ENCODE data around the gene CFDP1.
A peak's percentile ranks its signal among the peaks of the same experiment; 100 is the strongest.
"Not testable (repeated sequence)": the region's sequence is repeated elsewhere in the genome, so short reads cannot be mapped to it uniquely, and the experiment has no call there.

The CFDP1 gene

GRCh38 chr16:75273054-75273925, 160.0 kb downstream of the CFDP1 start:
- H3K4me3 ChIP-seq (ENCODE audit: low read depth, low read length): no peak overlapping the region
- H3K36me3 ChIP-seq (ENCODE audit: control insufficient read depth, insufficient read depth, low read length): no peaks in the 10 kb centered on the region
- no peaks in the 10 kb centered on the region for H3K27me3 ChIP-seq (ENCODE audit: control insufficient read depth, insufficient read depth, low read length)

GRCh38 chr16:75272629-75273028, 160.7 kb downstream of the CFDP1 start:
- not testable (repeated sequence) for H3K4me3 ChIP-seq (ENCODE audit: low read depth, low read length); H3K9ac ChIP-seq (ENCODE audit: low read depth, low read length); H3K36me3 ChIP-seq (ENCODE audit: control insufficient read depth, insufficient read depth, low read length); H3K4me1 ChIP-seq (ENCODE audit: control insufficient read depth, insufficient read depth, low read length); H3K9me3 ChIP-seq (ENCODE audit: control insufficient read depth, insufficient read depth, low read length); H3K27me3 ChIP-seq (ENCODE audit: control insufficient read depth, insufficient read depth, low read length)

More at GRCh38 chr16:75273054-75273925, 160.0 kb downstream of the CFDP1 start:
- H3K9ac ChIP-seq (ENCODE audit: low read depth, low read length): no peak overlapping the region
- no peaks in the 10 kb centered on the region for H3K9me3 ChIP-seq (ENCODE audit: control insufficient read depth, insufficient read depth, low read length)
- H3K4me1 ChIP-seq (ENCODE audit: control insufficient read depth, insufficient read depth, low read length): no peaks in the 10 kb centered on the region

DNA sequence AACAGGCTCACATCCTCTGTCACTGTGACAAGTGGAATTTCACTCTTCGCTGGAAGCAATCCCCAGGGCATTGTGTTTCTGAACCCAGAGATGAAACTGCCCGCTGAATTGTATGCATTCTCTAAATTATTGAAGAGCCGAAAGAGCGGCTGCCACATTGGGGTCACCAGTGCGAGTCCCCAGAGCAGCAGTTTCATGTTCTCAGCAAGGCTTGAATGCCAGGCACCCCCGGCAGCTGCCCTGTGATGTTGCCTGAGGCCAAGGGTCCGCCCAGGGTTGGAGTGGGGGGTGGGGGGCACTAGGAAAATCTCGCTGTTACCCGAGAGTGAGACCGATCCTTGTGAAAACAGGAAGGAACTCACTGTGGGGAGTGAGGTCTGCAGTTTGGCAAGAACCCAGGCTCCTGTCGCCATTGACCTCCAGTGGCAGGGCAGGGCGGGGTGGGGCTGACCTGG, 161.2 kb downstream of the CFDP1 start:
- Histone ChIP-seq H3K27me3 (ENCODE audit: control insufficient read depth, insufficient read depth, low read length) (no peaks in the 10 kb centered on the region), H3K9ac (ENCODE audit: low read depth, low read length) (no peak overlapping the region), H3K4me1 (ENCODE audit: control insufficient read depth, insufficient read depth, low read length) (no peaks in the 10 kb centered on the region), H3K36me3 (ENCODE audit: control insufficient read depth, insufficient read depth, low read length) (no peaks in the 10 kb centered on the region), H3K4me3 (ENCODE audit: low read depth, low read length) (no peak overlapping the region), H3K9me3 (ENCODE audit: control insufficient read depth, insufficient read depth, low read length) (no peaks in the 10 kb centered on the region)

- H3K36me3 ChIP-seq (ENCODE audit: control insufficient read depth, insufficient read depth, low read length): no peaks in the 10 kb centered on the region
- H3K9ac ChIP-seq (ENCODE audit: low read depth, low read length): no peak overlapping the region
- H3K4me3 ChIP-seq (ENCODE audit: low read depth, low read length): no peak overlapping the region
- H3K27me3 ChIP-seq (ENCODE audit: control insufficient read depth, insufficient read depth, low read length): no peaks in the 10 kb centered on the region
- no peaks in the 10 kb centered on the region for H3K4me1 ChIP-seq (ENCODE audit: control insufficient read depth, insufficient read depth, low read length)
- no peaks in the 10 kb centered on the region for H3K9me3 ChIP-seq (ENCODE audit: control insufficient read depth, insufficient read depth, low read length)
These were observed 161.7 kb downstream of the CFDP1 start for GRCh38 chr16:75271441-75272096.

GRCh38 chr16:75269358-75269757, 163.9 kb downstream of the CFDP1 start:
- not testable (repeated sequence) for H3K4me3 ChIP-seq (ENCODE audit: low read depth, low read length); H3K9ac ChIP-seq (ENCODE audit: low read depth, low read length); H3K36me3 ChIP-seq (ENCODE audit: control insufficient read depth, insufficient read depth, low read length); H3K9me3 ChIP-seq (ENCODE audit: control insufficient read depth, insufficient read depth, low read length); H3K27me3 ChIP-seq (ENCODE audit: control insufficient read depth, insufficient read depth, low read length); H3K4me1 ChIP-seq (ENCODE audit: control insufficient read depth, insufficient read depth, low read length)

DNA sequence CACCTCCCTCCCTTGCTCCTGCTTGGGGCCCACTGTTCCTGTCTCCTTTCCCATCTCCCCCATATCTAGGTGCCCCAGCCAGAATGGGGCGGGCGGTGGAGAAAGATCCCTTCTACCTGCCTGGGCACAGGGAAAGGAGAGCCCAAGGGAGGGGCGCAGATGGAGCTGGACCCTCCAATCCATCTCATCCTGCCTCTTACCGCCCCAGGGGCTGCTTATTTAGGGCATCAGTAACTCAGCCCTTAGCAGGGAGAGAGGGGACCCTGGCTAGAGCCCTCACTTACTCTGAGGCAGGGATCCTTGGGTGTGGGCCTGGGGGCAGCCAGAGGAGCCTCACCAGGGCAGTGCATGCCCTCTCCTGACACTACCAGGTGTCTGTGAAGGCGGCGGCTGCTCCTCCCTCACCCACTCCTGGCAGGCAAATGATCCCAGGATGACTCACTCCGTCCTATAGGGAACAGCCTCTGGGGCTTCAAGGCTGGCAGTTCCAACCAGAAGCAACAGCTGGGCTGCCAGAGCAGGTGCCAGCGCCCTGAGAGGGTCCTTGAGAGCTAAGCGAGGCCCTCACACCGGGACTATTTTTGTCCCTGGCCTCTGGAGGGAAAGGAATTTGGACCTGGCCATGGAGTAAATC, 165.6 kb downstream of the CFDP1 start:
- Histone ChIP-seq H3K4me3 (ENCODE audit: low read depth, low read length) (no peak overlapping the region), H3K9me3 (ENCODE audit: control insufficient read depth, insufficient read depth, low read length) (no peaks in the 10 kb centered on the region), H3K9ac (ENCODE audit: low read depth, low read length) (no peak overlapping the region), H3K36me3 (ENCODE audit: control insufficient read depth, insufficient read depth, low read length) (peaks cover 3% of the 10 kb centered on the region), H3K27me3 (ENCODE audit: control insufficient read depth, insufficient read depth, low read length) (no peaks in the 10 kb centered on the region), H3K4me1 (ENCODE audit: control insufficient read depth, insufficient read depth, low read length) (peaks cover 6% of the 10 kb centered on the region)

DNA sequence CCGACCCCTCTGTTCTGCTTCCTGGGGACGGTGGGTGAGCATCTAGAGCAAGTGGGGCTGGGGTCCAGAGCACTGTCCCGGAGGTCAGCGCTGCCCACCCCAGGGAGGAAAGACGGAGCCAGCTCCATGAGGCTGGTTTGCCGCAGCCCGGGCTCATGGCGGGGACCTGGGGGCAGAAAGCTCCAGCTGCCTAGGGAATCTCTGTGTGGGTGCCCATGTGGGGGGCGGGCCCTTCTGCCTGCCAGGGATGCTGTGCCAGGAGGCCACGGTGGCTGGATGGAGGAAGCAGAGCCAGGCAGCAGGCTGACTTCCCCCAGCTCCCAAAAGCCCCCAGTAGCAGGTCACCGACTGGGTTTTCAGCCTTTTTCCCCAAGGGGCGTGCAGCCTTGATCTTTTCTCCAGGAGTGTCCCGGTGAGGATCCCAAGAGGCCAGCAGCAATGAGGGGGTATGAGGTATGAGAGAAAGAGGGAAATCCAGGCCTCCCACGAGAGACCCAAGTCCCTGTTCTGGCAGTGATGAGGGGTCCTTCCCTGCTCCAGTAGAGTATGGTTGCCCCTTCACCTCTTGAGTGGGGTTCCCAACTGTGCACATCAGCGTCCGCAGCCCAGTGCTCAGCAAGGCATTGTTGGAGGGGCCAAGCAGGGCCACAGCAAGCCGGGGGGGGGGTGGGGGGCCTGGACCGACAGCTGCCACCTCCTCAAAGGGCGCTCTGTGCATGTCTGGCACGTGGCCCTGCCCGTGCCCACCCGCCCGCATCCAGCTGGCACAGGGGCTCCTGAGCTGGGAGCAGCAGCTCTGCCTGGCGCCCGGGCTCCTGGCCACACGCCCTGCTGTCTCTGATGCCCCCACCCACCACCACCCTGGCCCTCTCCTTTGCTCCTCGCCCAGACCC, 166.3 kb downstream of the CFDP1 start:
- Histone ChIP-seq H3K9me3 (ENCODE audit: control insufficient read depth, insufficient read depth, low read length) (no peaks in the 10 kb centered on the region), H3K27me3 (ENCODE audit: control insufficient read depth, insufficient read depth, low read length) (no peaks in the 10 kb centered on the region), H3K4me3 (ENCODE audit: low read depth, low read length) (peak overlapping the region; percentile 76), H3K4me1 (ENCODE audit: control insufficient read depth, insufficient read depth, low read length) (peaks cover 6% of the 10 kb centered on the region), H3K36me3 (ENCODE audit: control insufficient read depth, insufficient read depth, low read length) (peaks cover 10% of the 10 kb centered on the region), H3K9ac (ENCODE audit: low read depth, low read length) (peak overlapping the region; percentile 73)

DNA sequence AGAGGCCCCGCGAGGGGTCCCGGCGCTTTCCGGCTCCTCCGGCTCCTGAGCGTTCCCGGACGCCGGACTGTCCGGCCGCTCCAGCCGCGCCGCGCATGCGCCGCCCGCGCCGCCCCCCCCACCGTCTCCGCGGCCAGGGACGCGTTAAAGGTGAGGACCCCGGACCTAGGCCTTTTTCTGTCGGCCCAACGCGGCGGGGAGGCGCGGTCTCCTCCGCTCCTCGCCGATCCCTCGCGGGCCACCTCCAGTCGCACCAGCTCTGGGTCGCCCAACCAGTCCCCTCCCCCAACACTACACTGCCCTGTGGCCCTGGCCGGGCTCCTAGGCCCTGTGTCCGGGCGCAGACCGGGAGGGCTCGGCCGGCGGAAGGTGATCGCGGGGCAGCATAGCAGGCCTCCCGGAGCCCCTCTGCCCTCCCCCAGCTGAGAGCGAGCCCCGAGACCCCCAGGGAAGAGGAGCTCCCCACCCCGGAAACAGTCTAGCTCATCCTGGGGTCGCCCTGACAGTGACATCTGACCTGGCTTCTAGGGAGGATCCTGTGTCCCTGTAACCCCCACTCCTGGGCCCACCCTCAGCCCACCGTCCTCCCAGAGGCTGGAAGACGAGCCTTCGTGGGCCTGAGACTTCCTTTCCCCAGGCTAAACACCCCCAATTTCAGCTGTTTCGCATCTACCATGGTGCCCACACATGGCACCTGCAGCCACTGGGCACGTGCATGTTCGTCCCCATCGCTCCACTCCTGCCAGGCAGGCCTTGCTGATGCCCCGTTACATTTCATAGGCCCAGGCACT, 167.2 kb downstream of the CFDP1 start:
- Histone ChIP-seq H3K9me3 (ENCODE audit: control insufficient read depth, insufficient read depth, low read length) (no peaks in the 10 kb centered on the region), H3K4me3 (ENCODE audit: low read depth, low read length) (peak overlapping the region; percentile 76), H3K9ac (ENCODE audit: low read depth, low read length) (peak overlapping the region; percentile 73), H3K36me3 (ENCODE audit: control insufficient read depth, insufficient read depth, low read length) (peaks cover 11% of the 10 kb centered on the region), H3K27me3 (ENCODE audit: control insufficient read depth, insufficient read depth, low read length) (no peaks in the 10 kb centered on the region), H3K4me1 (ENCODE audit: control insufficient read depth, insufficient read depth, low read length) (peaks cover 6% of the 10 kb centered on the region)

GRCh38 chr16:75264999-75265910, 168.0 kb downstream of the CFDP1 start:
- peaks cover 11% of the 10 kb centered on the region for H3K36me3 ChIP-seq (ENCODE audit: control insufficient read depth, insufficient read depth, low read length)
- no peaks in the 10 kb centered on the region for H3K9me3 ChIP-seq (ENCODE audit: control insufficient read depth, insufficient read depth, low read length)
- H3K9ac ChIP-seq (ENCODE audit: low read depth, low read length): peak overlapping the region; percentile 93
- H3K27me3 ChIP-seq (ENCODE audit: control insufficient read depth, insufficient read depth, low read length): no peaks in the 10 kb centered on the region
- peaks cover 6% of the 10 kb centered on the region for H3K4me1 ChIP-seq (ENCODE audit: control insufficient read depth, insufficient read depth, low read length)
- peak overlapping the region; percentile 76 for H3K4me3 ChIP-seq (ENCODE audit: low read depth, low read length)

DNA sequence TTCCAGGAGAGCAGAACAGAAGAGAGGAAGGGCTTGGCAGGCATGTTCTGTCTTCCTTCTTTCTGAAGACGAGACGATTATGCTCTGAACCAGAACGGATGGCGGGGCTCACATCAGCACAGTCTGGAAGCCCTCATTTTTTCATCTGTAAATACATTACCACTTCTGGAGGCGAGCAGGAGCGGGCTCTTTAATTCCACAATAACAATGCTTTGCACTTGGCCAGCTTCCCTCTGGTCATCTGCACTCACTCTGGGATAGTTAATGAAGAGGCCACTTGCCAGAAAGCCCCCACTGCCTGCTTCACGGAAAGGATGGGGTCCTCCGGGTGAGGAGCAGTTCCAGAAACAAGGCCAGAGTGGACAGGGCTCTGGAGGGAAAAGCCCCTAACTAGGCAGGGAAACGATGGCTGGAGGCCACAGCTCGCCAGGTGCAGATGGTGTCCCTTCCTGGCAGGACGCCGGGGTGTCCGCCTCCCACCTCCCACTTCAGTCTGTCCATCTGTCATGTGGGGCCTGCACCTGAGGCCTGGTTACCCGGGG, 168.8 kb downstream of the CFDP1 start:
- Histone ChIP-seq H3K9me3 (ENCODE audit: control insufficient read depth, insufficient read depth, low read length) (no peaks in the 10 kb centered on the region), H3K36me3 (ENCODE audit: control insufficient read depth, insufficient read depth, low read length) (peaks cover 11% of the 10 kb centered on the region), H3K9ac (ENCODE audit: low read depth, low read length) (peak overlapping the region; percentile 93), H3K27me3 (ENCODE audit: control insufficient read depth, insufficient read depth, low read length) (no peaks in the 10 kb centered on the region), H3K4me3 (ENCODE audit: low read depth, low read length) (peak overlapping the region; percentile 76), H3K4me1 (ENCODE audit: control insufficient read depth, insufficient read depth, low read length) (peaks cover 6% of the 10 kb centered on the region)

All from iPS-15b (cell line).